Colonic mucosa (tissue), 4 donors: Measurements from ENCODE around the gene SUV39H1. TPM values are rescaled to one million over a fixed set of nuclear protein-coding genes. Genes with fewer than 3 reads are reported as not detected.

Experiments used
- DNase-seq: peaks from one replicate; pipeline ENCODE4 v3.0.0-alpha.2; 2020
- H3K27ac ChIP-seq: fragments of 200-600 bp; one replicate; pipeline ENCODE4 v1.8.0; 2021
- H3K27me3 ChIP-seq: fragments of 200-600 bp; one replicate; pipeline ENCODE4 v1.8.0; 2021
- H3K36me3 ChIP-seq: fragments of 200-600 bp; one replicate; pipeline ENCODE4 v1.8.0; 2021
- H3K4me1 ChIP-seq: fragments of 200-600 bp; one replicate; pipeline ENCODE4 v1.8.0; 2021; ENCODE audit warnings: mild to moderate bottlenecking
- H3K4me3 ChIP-seq: fragments of 200-600 bp; one replicate; pipeline ENCODE4 v1.8.0; 2021
- H3K9ac ChIP-seq, 2 donors: one replicate each; pipeline ENCODE4 v1.7.0; 2013; ENCODE audit warnings: control low read depth in 2 of 2, low read depth in 2 of 2, low read length in 2 of 2
- H3K9me3 ChIP-seq: fragments of 200-600 bp; one replicate; pipeline ENCODE4 v1.8.0; 2021
- CTCF ChIP-seq: fragments of 200-600 bp; IDR thresholded peaks from one replicate; pipeline ENCODE4 v1.8.0; 2022; ENCODE audit warnings: antibody characterized with exemption, mild to moderate bottlenecking
- intact Hi-C: fragments of 100-400 bp; cut with DNase I; formaldehyde crosslinking; loops from one replicate; pipeline ENCODE4 v1.14.1; 2022
- total RNA-seq, 2 donors: library from RNA; stranded (reverse); fragmentation: NEBNext Ultra II Directional in 1 of 2; extraction: Animal tissue kit (Norgen Biotek cat#: 25700) in 1 of 2; gene quantifications; one replicate each; pipeline ENCODE4 v1.2.1, GENCODE V29; 2021
- donor health status: healthy.
- donor health status: DM: no; HTN: no; CAD: no.
- donor health status: DM: no; HTN: no; CAD: no.

The SUV39H1 gene
- total RNA-seq, 2 donors from 2014 or later, result 4.8 to 16.8 TPM

DNA sequence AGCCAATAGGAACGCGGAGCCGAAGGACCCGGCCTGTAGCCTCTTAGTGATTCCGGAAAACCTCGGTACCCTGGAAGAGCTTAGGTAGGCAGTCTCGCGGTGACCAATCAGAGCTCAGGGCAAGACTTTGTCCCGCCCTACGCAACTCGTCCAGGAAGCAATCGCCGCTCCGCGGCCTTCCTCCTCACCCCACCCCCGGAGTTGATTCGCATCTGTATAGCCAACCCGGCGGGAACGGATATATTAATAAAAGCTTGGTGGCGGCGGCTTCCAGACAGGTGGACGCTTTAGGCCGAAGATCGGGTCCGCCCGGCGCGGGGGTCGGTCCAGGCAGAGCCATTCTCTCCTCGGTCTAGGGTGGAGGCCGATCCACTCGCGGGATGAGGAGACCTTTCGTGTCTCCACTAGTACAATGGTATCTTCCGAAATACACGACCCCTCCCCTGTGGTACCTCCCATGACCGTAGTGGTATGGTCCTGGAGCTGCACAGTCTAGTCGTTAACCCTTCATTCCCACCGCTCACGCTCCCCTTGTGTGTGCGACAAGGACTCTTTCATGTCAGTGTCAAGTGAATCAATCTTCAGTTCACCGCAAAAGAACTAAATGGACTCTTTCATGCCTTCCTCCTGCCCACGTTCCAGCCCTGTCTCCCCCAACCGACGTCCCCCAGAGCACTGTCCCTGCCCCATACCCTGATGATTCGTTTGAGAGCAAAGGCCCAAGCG is 40.8 kb downstream of the SUV39H1 start:
- H3K9ac ChIP-seq, result peak overlapping the region; percentile 70 to 77
- TF ChIP-seq CTCF, result no peak
- H3K4me1 ChIP-seq, result no peaks in the 10 kb centered on the region
- peak overlapping the region; percentile 90 for H3K27ac ChIP-seq
- H3K4me3 ChIP-seq, result peak overlapping the region; percentile 38
- no peaks in the 10 kb centered on the region for H3K9me3 ChIP-seq
- no peaks in the 10 kb centered on the region for H3K36me3 ChIP-seq
- H3K27me3 ChIP-seq, result no peaks in the 10 kb centered on the region
- intact Hi-C loops, result no loop called here
- peak; percentile 90 for DNase-seq

GRCh38 chrX:48737940-48738339 is 41.4 kb downstream of the SUV39H1 start:
- Histone ChIP-seq H3K27ac (peak overlapping the region; percentile 90), H3K9ac (peak overlapping the region; percentile 70 to 77), H3K9me3 (no peaks in the 10 kb centered on the region), H3K4me3 (peak overlapping the region; percentile 38), H3K4me1 (no peaks in the 10 kb centered on the region), H3K27me3 (no peaks in the 10 kb centered on the region), H3K36me3 (no peaks in the 10 kb centered on the region)
- no peak for DNase-seq
- intact Hi-C loops, result no loop called here
- no peak for TF ChIP-seq CTCF

- H3K9me3 ChIP-seq, result no peaks in the 10 kb centered on the region
- no peak overlapping the region for H3K27ac ChIP-seq
- no peak overlapping the region for H3K9ac ChIP-seq
- no peak overlapping the region for H3K4me3 ChIP-seq
- DNase-seq, result no peak
- intact Hi-C loops, result no loop called here
- no peaks in the 10 kb centered on the region for H3K4me1 ChIP-seq
- H3K27me3 ChIP-seq, result no peaks in the 10 kb centered on the region
- no peak for TF ChIP-seq CTCF
- no peaks in the 10 kb centered on the region for H3K36me3 ChIP-seq
Measured at GRCh38 chrX:48741834-48742233, 45.3 kb downstream of the SUV39H1 start.

GRCh38 chrX:48745222-48745621 is 48.7 kb downstream of the SUV39H1 start:
- no peak overlapping the region for H3K4me3 ChIP-seq
- H3K27me3 ChIP-seq, result no peaks in the 10 kb centered on the region
- H3K9me3 ChIP-seq, result no peaks in the 10 kb centered on the region
- H3K27ac ChIP-seq, result no peak overlapping the region
- H3K9ac ChIP-seq, result no peak overlapping the region
- no peaks in the 10 kb centered on the region for H3K4me1 ChIP-seq
- no peak for TF ChIP-seq CTCF
- no peak for DNase-seq
- H3K36me3 ChIP-seq, result no peaks in the 10 kb centered on the region
- intact Hi-C loops, result no loop called here

- DNase-seq, result no peak
- H3K27ac ChIP-seq, result no peak overlapping the region
- TF ChIP-seq CTCF, result no peak
Measured at GRCh38 chrX:48747415-48748016, 51.0 kb downstream of the SUV39H1 start.

More at GRCh38 chrX:48747415-48748016, 51.0 kb downstream of the SUV39H1 start:
- H3K4me1 ChIP-seq, result no peaks in the 10 kb centered on the region
- no peak overlapping the region for H3K9ac ChIP-seq
- no peaks in the 10 kb centered on the region for H3K27me3 ChIP-seq
- no peaks in the 10 kb centered on the region for H3K9me3 ChIP-seq
- no peak overlapping the region for H3K4me3 ChIP-seq
- no peaks in the 10 kb centered on the region for H3K36me3 ChIP-seq
- intact Hi-C loops, result no loop called here
